CD4-positive, CD25-positive, alpha-beta regulatory T cell (primary cell): ENCODE measurements around the gene LENEP. TPM values are rescaled to one million over a fixed set of nuclear protein-coding genes. Genes with fewer than 3 reads are reported as not detected.
"Not testable (repeated sequence)": the region's sequence is repeated elsewhere in the genome, so short reads cannot be mapped to it uniquely, and the experiment has no call there.

Source experiments
- ATAC-seq, 2 donors: fragments of 150-1000 bp; cut with Tn5 transposase; one replicate each; pipeline ENCODE4 v1.10.0; 2021; ENCODE audit warnings: low read depth in 2 of 2, moderate number of reproducible peaks in 2 of 2, moderate library complexity in 1 of 2
- DNase-seq, 3 donors: peaks; one replicate each; pipeline versions ENCODE4 v3.0.0 to v3.0.0-alpha.2; 2012 to 2022; ENCODE audit warnings: mixed read lengths in 1 of 3
- H3K27ac ChIP-seq: one replicate; pipeline ENCODE4 v1.7.0; 2013; ENCODE audit warnings: mild to moderate bottlenecking, low read length; ENCODE audit not compliant: insufficient read depth, poor library complexity, severe bottlenecking
- H3K27me3 ChIP-seq: one replicate; pipeline ENCODE4 v1.7.0; 2013; ENCODE audit warnings: low read length; ENCODE audit not compliant: control insufficient read depth, insufficient read depth
- H3K36me3 ChIP-seq: one replicate; pipeline ENCODE4 v1.7.0; 2013; ENCODE audit warnings: mild to moderate bottlenecking, low read length, moderate library complexity; ENCODE audit not compliant: control insufficient read depth, insufficient read depth
- H3K4me1 ChIP-seq: 2 replicates; pipeline ENCODE4 v1.7.0; 2013; ENCODE audit warnings: mild to moderate bottlenecking, low read length; ENCODE audit not compliant: insufficient read depth, control insufficient read depth, poor library complexity, severe bottlenecking
- H3K4me3 ChIP-seq: one replicate; pipeline ENCODE4 v1.7.0; 2013; ENCODE audit warnings: low read depth, mild to moderate bottlenecking, low read length, moderate library complexity
- H3K9me3 ChIP-seq, 2 experiments: 1 replicate in 1 of 2; 2 replicates in 1 of 2; pipeline ENCODE4 v1.7.0; 2013; ENCODE audit warnings: low read length in 2 of 2, mild to moderate bottlenecking in 1 of 2, moderate library complexity in 1 of 2; ENCODE audit not compliant: control insufficient read depth in 2 of 2
- H3K27ac Mint-ChIP-seq, 3 donors: one replicate each; pipeline ENCODE4 v1.8.0; 2020 to 2022; ENCODE audit warnings: mild to moderate bottlenecking in 3 of 3, mixed read lengths in 3 of 3, moderate library complexity in 2 of 3
- H3K27me3 Mint-ChIP-seq: one replicate; pipeline ENCODE4 v1.8.0; 2022; ENCODE audit warnings: mild to moderate bottlenecking, mixed read lengths
- H3K36me3 Mint-ChIP-seq: one replicate; pipeline ENCODE4 v1.8.0; 2020; ENCODE audit warnings: mixed read lengths
- H3K4me1 Mint-ChIP-seq, 4 donors: one replicate each; pipeline ENCODE4 v1.8.0; 2020 to 2022; ENCODE audit warnings: mixed read lengths in 4 of 4, mild to moderate bottlenecking in 1 of 4
- H3K4me3 Mint-ChIP-seq, 4 donors: one replicate each; pipeline ENCODE4 v1.8.0; 2020 to 2022; ENCODE audit warnings: mild to moderate bottlenecking in 4 of 4, mixed read lengths in 4 of 4, moderate library complexity in 3 of 4
- H3K9me3 Mint-ChIP-seq, 7 donors: one replicate each; pipeline ENCODE4 v1.8.0; 2020 to 2022; ENCODE audit warnings: mixed read lengths in 7 of 7, mild to moderate bottlenecking in 3 of 7, moderate library complexity in 2 of 7
- polyA plus RNA-seq, 4 donors: library from polyadenylated mRNA; unstranded; fragments of 300-500 nt; fragmentation: Illumina TruSeq; gene quantifications; one replicate each; pipeline ENCODE4 v1.2.3, GENCODE V29; 2021
- total RNA-seq: library from RNA; stranded (reverse); gene quantifications from one replicate; pipeline ENCODE4 v1.2.3, GENCODE V29; 2022

LENEP gene
- total and polyA plus RNA-seq, 5 donors from 2014 or later = not detected

- peak overlapping the region; percentile 90 for H3K4me3 ChIP-seq
- no peak for ATAC-seq
- H3K4me1 ChIP-seq = peaks cover 50% of the 10 kb centered on the region
- H3K27ac Mint-ChIP-seq = peak overlapping the region in 1 of 3 donors; percentile 78
- peak; percentile 83 to 93 (median 89) for DNase-seq
- H3K36me3 Mint-ChIP-seq = peaks cover 4% of the 10 kb centered on the region
- H3K4me1 Mint-ChIP-seq = peaks cover 0 to 37% (median 26%) of the 10 kb centered on the region in 4 donors
- no peak overlapping the region for H3K4me3 Mint-ChIP-seq
- peak overlapping the region; percentile 98 for H3K27ac ChIP-seq
- no peaks in the 10 kb centered on the region for H3K27me3 Mint-ChIP-seq
- no peaks in the 10 kb centered on the region for H3K27me3 ChIP-seq
- H3K36me3 ChIP-seq = peaks cover 5% of the 10 kb centered on the region
- no peaks in the 10 kb centered on the region for H3K9me3 Mint-ChIP-seq
- H3K9me3 ChIP-seq = no peaks in the 10 kb centered on the region
Measured at GRCh38 chr1:154973344-154974101, 19.9 kb upstream of the LENEP start.

DNA sequence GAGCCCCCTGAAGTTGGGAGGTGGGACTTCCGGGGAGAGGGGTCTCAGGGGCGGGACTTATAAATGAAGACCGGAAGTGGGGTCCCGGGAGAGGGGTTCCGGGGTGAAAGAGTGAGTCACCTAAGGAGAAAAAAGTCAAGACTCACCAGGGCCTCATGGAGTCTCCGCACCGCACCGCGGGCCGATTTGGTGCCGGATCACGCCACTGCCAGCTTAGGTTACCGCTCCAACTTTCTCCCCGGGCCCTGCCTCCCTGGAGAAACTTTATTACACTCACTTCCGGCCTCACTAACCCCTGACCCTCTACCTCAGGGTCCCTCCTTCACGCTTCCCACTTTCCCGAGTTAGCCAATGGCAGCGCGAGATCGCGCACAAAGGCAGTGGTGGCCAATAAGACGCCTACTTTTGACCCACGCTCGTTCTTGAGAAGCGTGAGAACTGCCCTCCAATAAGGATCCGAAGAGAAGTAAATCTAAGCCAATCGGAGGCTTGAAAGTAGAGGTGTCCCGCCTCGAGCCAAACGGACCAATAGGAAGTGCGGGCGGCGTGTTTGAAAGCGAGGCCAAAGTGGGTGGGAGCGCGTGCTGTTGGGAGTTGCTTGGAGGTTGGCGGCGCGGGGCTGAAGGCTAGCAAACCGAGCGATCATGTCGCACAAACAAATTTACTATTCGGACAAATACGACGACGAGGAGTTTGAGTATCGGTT lies 19.1 kb upstream of the LENEP start, which contains the start of gene CKS1B:
CKS1B (plus strand) TSS at position 580 of the 706 bp plus-strand sequence; CDS start at position 645, 65 bp downstream.
- H3K4me1 ChIP-seq = peaks cover 50% of the 10 kb centered on the region

DNA sequence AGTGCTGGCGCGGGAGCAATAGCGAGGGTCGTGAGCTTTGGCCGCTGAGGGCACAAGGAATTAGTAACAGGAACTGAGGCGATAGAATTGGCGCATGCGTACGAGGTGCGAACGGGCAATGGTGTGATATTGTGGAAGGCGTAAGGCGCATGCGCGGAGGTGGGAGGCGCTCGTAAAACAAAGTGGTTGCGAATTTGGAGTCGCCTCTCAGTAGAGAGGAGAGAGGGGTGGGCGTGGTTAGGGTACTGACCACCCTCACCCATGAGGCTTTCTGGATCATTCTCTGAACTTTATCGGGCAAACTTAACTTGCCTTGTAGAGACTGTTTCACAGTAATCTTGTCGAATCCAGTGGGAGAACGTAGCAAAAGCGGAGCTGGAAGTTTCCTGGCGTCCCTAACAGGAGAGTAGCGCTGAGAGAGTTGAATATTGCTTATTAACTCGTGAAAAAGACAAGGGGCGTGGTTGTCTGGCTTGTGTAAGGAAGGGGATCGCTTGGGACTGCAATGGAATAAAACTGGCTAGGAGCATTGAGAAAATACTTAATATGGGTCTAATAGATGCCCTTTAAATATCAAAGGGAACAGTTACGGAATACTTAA lies 18.5 kb upstream of the LENEP start:
- Mint-ChIP-seq H3K9me3 (no peaks in the 10 kb centered on the region), H3K4me3 (no peak overlapping the region), H3K27ac (no peak overlapping the region), H3K36me3 (peaks cover 7% of the 10 kb centered on the region), H3K27me3 (no peaks in the 10 kb centered on the region), H3K4me1 (peaks cover 0 to 27% (median 21%) of the 10 kb centered on the region in 4 donors)
- Histone ChIP-seq H3K27me3 (no peaks in the 10 kb centered on the region), H3K4me3 (peak overlapping the region; percentile 95), H3K9me3 (no peaks in the 10 kb centered on the region), H3K4me1 (peaks cover 50% of the 10 kb centered on the region), H3K27ac (peak overlapping the region; percentile 98), H3K36me3 (no peaks in the 10 kb centered on the region)
- ATAC-seq (peak; percentile 26 to 39), DNase-seq (peak; percentile 93 to 97 (median 97))

More for the DNA sequence above, 19.1 kb upstream of the LENEP start, which contains the start of gene CKS1B:
- Histone ChIP-seq H3K27ac (peak within 1 kb of the TSS; percentile 98), H3K27me3 (no peaks in the 10 kb centered on the region), H3K4me3 (peak within 1 kb of the TSS; percentile 95), H3K36me3 (no peaks in the 10 kb centered on the region), H3K9me3 (no peaks in the 10 kb centered on the region)
- no peaks in the 10 kb centered on the region for H3K9me3 Mint-ChIP-seq
- no peak within 1 kb of the TSS for H3K27ac Mint-ChIP-seq
- no peak within 1 kb of the TSS for H3K4me3 Mint-ChIP-seq
- ATAC-seq (peak; percentile 89 to 91), DNase-seq (peak; percentile 92 to 99 (median 99))
- no peaks in the 10 kb centered on the region for H3K27me3 Mint-ChIP-seq
- peaks cover 0 to 33% (median 25%) of the 10 kb centered on the region in 4 donors for H3K4me1 Mint-ChIP-seq
- peaks cover 4% of the 10 kb centered on the region for H3K36me3 Mint-ChIP-seq

DNA sequence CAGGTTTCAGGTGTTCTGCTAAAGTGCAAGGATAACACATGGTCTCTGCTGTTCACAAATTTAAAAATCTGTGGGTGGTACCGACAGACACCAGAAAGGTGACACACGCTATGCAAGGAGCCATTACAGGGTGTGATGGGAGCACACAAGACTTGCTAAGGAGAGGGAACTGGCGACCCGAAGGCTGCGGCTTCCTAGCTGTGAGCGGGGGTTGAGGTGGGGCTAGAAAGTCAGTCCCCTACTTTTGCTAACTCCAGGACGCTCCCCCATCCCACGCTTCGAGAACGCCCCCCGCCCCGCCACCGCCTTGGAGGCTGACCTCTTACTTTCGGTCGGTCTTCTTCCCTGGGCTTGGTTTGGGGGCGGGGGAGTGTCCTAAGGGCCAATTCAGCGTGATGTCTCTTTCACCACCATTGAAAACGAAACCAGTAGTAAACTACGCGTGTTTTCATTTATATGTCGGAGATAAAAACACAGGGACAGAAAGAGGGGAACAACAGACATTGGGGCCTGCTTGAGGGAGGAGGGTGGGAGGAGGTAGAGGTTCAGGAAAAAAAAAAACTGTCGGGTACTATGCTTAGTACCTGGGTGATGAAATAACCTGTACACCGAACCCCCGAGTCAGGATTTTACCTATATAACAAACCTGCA lies 17.9 kb upstream of the LENEP start:
- Histone ChIP-seq H3K27ac (peak overlapping the region; percentile 98), H3K36me3 (no peaks in the 10 kb centered on the region), H3K4me3 (peak overlapping the region; percentile 95), H3K4me1 (peaks cover 47% of the 10 kb centered on the region), H3K27me3 (no peaks in the 10 kb centered on the region), H3K9me3 (no peaks in the 10 kb centered on the region)
- H3K27ac Mint-ChIP-seq = no peak overlapping the region
- H3K27me3 Mint-ChIP-seq = no peaks in the 10 kb centered on the region
- H3K4me1 Mint-ChIP-seq = peaks cover 0 to 27% (median 21%) of the 10 kb centered on the region in 4 donors
- DNase-seq (peak; percentile 38 to 75 (median 48)), ATAC-seq (no peak)
- no peak overlapping the region for H3K4me3 Mint-ChIP-seq
- H3K9me3 Mint-ChIP-seq = no peaks in the 10 kb centered on the region
- peaks cover 7% of the 10 kb centered on the region for H3K36me3 Mint-ChIP-seq

DNA sequence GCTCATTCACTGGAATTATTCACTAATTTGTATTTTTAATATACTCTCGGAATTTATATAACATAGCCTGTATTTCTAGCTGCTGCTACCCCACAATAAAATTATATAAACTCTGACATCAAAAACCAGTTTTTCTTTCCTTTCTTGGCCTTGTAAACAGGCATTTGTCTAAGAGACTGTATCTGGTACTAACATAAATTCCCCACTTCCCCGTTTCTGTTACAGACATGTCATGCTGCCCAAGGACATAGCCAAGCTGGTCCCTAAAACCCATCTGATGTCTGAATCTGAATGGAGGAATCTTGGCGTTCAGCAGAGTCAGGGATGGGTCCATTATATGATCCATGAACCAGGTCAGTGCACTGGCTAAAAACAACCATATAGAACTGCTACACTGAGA lies 15.6 kb upstream of the LENEP start:
- not testable (repeated sequence) for H3K4me1 Mint-ChIP-seq, H3K36me3 ChIP-seq, H3K4me3 ChIP-seq, H3K27ac ChIP-seq, H3K36me3 Mint-ChIP-seq, H3K9me3 Mint-ChIP-seq, DNase-seq, ATAC-seq, H3K9me3 ChIP-seq, H3K27me3 ChIP-seq, H3K27me3 Mint-ChIP-seq
- peaks cover 33% of the 10 kb centered on the region for H3K4me1 ChIP-seq
- Mint-ChIP-seq H3K27ac (peak overlapping the region in 1 of 3 donors; percentile 48), H3K4me3 (peak overlapping the region in 3 of 4 donors; percentile 20 to 35 (median 22))

DNA sequence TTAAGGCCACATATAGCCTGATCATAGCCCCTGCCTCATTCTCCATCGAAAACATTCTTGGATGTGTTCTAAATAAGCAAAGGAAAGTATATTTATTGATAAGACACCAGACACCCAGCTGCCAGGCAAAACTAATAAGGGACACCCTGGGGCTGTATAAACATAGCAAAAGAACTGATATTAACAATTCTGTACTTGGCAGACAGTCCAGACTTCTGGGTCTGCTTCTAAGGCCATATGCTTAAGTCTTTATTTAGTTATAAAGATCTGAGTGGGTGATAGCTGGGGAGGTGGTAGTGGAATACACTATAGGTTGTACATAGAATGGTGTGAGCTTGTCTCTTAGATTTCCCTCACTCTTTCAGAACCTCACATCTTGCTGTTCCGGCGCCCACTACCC lies 15.0 kb upstream of the LENEP start:
- H3K4me3 Mint-ChIP-seq = no peak overlapping the region
- no peak overlapping the region for H3K27ac Mint-ChIP-seq
- DNase-seq = no peak
- H3K36me3 Mint-ChIP-seq = peaks cover 3% of the 10 kb centered on the region
- H3K4me3 ChIP-seq = no peak overlapping the region
- no peaks in the 10 kb centered on the region for H3K9me3 ChIP-seq
- no peak overlapping the region for H3K27ac ChIP-seq
- no peaks in the 10 kb centered on the region for H3K9me3 Mint-ChIP-seq
- H3K27me3 ChIP-seq = no peaks in the 10 kb centered on the region
- peaks cover 30% of the 10 kb centered on the region for H3K4me1 ChIP-seq
- no peak for ATAC-seq
- H3K4me1 Mint-ChIP-seq = peaks cover 0 to 6% (median 3%) of the 10 kb centered on the region in 4 donors
- H3K36me3 ChIP-seq = no peaks in the 10 kb centered on the region
- no peaks in the 10 kb centered on the region for H3K27me3 Mint-ChIP-seq

DNA sequence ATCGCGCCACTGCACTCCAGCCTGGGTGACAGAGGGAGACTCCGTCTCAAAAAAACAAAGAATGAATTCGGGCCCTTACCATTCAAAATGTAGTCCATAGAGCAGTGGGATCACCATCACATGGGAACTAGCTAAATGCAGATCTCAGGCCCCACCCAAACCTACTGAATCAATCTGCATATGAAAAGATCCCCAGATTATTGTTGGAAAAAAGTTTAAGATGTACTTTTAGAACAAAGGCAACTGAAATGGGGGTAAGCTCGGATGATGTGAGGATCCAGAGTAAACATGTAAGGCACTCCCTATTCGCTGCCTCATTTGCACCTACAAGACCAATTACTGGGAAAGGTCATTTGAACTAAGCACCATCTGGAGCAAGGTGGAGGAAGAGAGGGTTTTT lies 11.0 kb upstream of the LENEP start:
- H3K36me3 Mint-ChIP-seq = peaks cover 3% of the 10 kb centered on the region

More for the DNA sequence above, 11.0 kb upstream of the LENEP start:
- Histone ChIP-seq H3K36me3 (no peaks in the 10 kb centered on the region), H3K27me3 (no peaks in the 10 kb centered on the region), H3K27ac (peak overlapping the region; percentile 85), H3K4me1 (peaks cover 30% of the 10 kb centered on the region), H3K4me3 (peak overlapping the region; percentile 98), H3K9me3 (no peaks in the 10 kb centered on the region)
- DNase-seq (no peak), ATAC-seq (no peak)
- Mint-ChIP-seq H3K27me3 (no peaks in the 10 kb centered on the region), H3K4me3 (no peak overlapping the region), H3K4me1 (peaks cover 0 to 6% (median 2%) of the 10 kb centered on the region in 4 donors), H3K9me3 (no peaks in the 10 kb centered on the region), H3K27ac (no peak overlapping the region)
